Activated naive CD4-positive, alpha-beta T cell treated with anti-CD3 and anti-CD28 coated beads for 36 hours (primary cell): ENCODE data around the gene CAPN1. TPM values are rescaled to one million over a fixed set of nuclear protein-coding genes. Genes with fewer than 3 reads are reported as not detected.

ENCODE experiments used
- CTCF ChIA-PET: fragments of 350-600 bp; sonication (Branson Sonifier 250); formaldehyde crosslinking; loops from one replicate; lab custom pipeline; 2021; ENCODE audit warnings: antibody characterized with exemption; lab: Charles Lee
- DNase-seq: peaks from one replicate; pipeline ENCODE4 v3.0.0-alpha.2; 2020
- H3K27ac Mint-ChIP-seq: one replicate; pipeline ENCODE4 v1.8.0; 2021; ENCODE audit warnings: mild to moderate bottlenecking, mixed read lengths
- H3K27me3 Mint-ChIP-seq: one replicate; pipeline ENCODE4 v1.8.0; 2021; ENCODE audit warnings: low read depth, mixed read lengths
- H3K36me3 Mint-ChIP-seq: one replicate; pipeline ENCODE4 v1.8.0; 2021; ENCODE audit warnings: low read depth, mixed read lengths
- H3K4me1 Mint-ChIP-seq: one replicate; pipeline ENCODE4 v1.8.0; 2021; ENCODE audit warnings: low read depth, mixed read lengths
- H3K4me3 Mint-ChIP-seq: one replicate; pipeline ENCODE4 v1.8.0; 2021; ENCODE audit warnings: mild to moderate bottlenecking, moderate library complexity, mixed read lengths
- H3K9me3 Mint-ChIP-seq: one replicate; pipeline ENCODE4 v1.8.0; 2021; ENCODE audit warnings: mixed read lengths
- intact Hi-C: fragments of 100-400 bp; cut with micrococcal nuclease; formaldehyde crosslinking; loops from one replicate; pipeline ENCODE4 v1.15.1; 2023
- total RNA-seq, 2 experiments: library from RNA; stranded (reverse); gene quantifications; one replicate each; pipeline ENCODE4 v1.2.3, GENCODE V29; 2021

CAPN1 gene
- total RNA-seq, 2 experiments from 2014 or later, result 68.5 to 73.5 TPM

GRCh38 chr11:65213322-65214211 lies 31.8 kb downstream of the CAPN1 start:
- no peaks in the 10 kb centered on the region for H3K27me3 Mint-ChIP-seq
- no peak overlapping the region for H3K4me3 Mint-ChIP-seq
- intact Hi-C loops, result no loop called here
- peaks cover 2% of the 10 kb centered on the region for H3K36me3 Mint-ChIP-seq
- H3K9me3 Mint-ChIP-seq, result peaks cover 3% of the 10 kb centered on the region
- peaks cover 20% of the 10 kb centered on the region for H3K4me1 Mint-ChIP-seq
- no peak for DNase-seq
- H3K27ac Mint-ChIP-seq, result no peak overlapping the region
- CTCF ChIA-PET, result interaction anchor here (0.6 to 1.8 kb wide), 5 partner anchors 8 to 415 kb away, joined by 3 to 6 read pairs (median 4); no protein-coding TSS in a partner anchor

DNA sequence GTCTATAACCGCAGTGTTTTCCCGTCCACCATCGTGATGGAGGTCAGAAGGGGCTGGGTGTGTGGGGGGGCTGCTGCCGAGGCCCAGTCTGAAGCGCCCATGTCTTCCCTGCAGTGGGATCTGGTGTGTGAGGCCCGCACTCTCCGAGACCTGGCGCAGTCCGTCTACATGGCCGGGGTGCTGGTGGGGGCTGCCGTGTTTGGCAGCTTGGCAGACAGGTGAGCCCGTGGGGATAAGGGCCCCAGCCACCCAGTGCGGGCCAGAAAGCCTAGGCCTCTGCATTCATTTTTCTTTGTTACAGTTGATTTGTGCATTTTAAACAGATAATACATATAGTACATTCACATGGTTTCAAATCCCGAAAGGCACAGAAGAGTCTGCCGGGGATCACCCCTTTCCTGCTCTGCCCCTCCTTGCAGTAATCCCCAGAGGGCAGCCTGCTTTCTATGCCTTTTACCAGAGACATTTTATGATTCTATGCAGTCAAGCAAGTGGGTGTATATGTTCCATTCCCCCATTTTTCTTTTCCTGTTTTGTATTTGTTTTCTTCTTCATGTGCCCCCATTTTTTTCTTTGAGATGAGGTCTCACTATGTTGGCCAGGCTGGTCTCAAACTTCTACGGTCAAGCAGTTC lies 32.6 kb downstream of the CAPN1 start:
- intact Hi-C loops, result no loop called here
- CTCF ChIA-PET, result interaction anchor here (0.7 to 1.8 kb wide), 3 partner anchors 9 to 32 kb away, joined by 3 to 6 read pairs (median 4); no protein-coding TSS in a partner anchor

GRCh38 chr11:65215441-65216076 lies 33.8 kb downstream of the CAPN1 start:
- Mint-ChIP-seq H3K27ac (no peak overlapping the region), H3K27me3 (no peaks in the 10 kb centered on the region), H3K9me3 (peaks cover 3% of the 10 kb centered on the region), H3K36me3 (no peaks in the 10 kb centered on the region), H3K4me1 (peaks cover 26% of the 10 kb centered on the region), H3K4me3 (no peak overlapping the region)
- DNase-seq, result peak; percentile 32
- intact Hi-C loops, result no loop called here
- CTCF ChIA-PET, result interaction anchor here (0.9 to 1.3 kb wide), 2 partner anchors 10 to 101 kb away, joined by 3 read pairs; no protein-coding TSS in a partner anchor

More for the DNA sequence above, 32.6 kb downstream of the CAPN1 start:
- Mint-ChIP-seq H3K27ac (no peak overlapping the region), H3K9me3 (peaks cover 3% of the 10 kb centered on the region), H3K36me3 (peaks cover 2% of the 10 kb centered on the region), H3K27me3 (no peaks in the 10 kb centered on the region), H3K4me3 (no peak overlapping the region), H3K4me1 (peaks cover 22% of the 10 kb centered on the region)
- no peak for DNase-seq

DNA sequence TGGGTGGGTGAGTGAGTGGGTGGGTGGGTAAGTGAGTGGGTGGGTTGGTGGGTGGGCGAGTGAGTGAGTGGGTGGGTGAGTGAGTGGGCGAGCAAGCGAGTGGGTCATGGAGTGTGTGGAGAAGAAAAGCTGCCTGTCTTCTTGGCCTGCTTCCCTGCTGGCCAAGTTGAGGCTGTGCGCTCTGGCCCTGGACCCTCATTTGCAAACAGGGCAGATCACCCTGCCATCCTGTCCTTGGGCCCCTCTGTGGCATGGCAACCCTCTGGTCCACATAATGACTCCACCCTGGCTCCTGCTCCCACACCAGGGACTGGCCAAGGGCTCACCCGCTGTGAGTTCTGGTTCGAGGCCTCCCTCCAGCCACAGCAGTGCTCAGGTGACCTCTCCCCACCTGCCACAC lies 35.1 kb downstream of the CAPN1 start:
- H3K4me1 Mint-ChIP-seq, result peaks cover 26% of the 10 kb centered on the region
- no peaks in the 10 kb centered on the region for H3K27me3 Mint-ChIP-seq
- no peak for DNase-seq
- no peak overlapping the region for H3K27ac Mint-ChIP-seq
- CTCF ChIA-PET, result no interaction called here
- H3K4me3 Mint-ChIP-seq, result no peak overlapping the region
- H3K36me3 Mint-ChIP-seq, result no peaks in the 10 kb centered on the region
- H3K9me3 Mint-ChIP-seq, result peaks cover 3% of the 10 kb centered on the region
- intact Hi-C loops, result no loop called here

GRCh38 chr11:65217441-65218423 lies 36.0 kb downstream of the CAPN1 start:
- intact Hi-C loops, result no loop called here
- no peak overlapping the region for H3K4me3 Mint-ChIP-seq
- peaks cover 26% of the 10 kb centered on the region for H3K4me1 Mint-ChIP-seq

GRCh38 chr11:65218446-65218845 lies 36.7 kb downstream of the CAPN1 start:
- intact Hi-C loops, result no loop called here
- DNase-seq, result no peak

More at GRCh38 chr11:65217441-65218423, 36.0 kb downstream of the CAPN1 start:
- no peak overlapping the region for H3K27ac Mint-ChIP-seq
- H3K36me3 Mint-ChIP-seq, result no peaks in the 10 kb centered on the region
- CTCF ChIA-PET, result no interaction called here
- no peaks in the 10 kb centered on the region for H3K27me3 Mint-ChIP-seq
- no peak for DNase-seq
- peaks cover 3% of the 10 kb centered on the region for H3K9me3 Mint-ChIP-seq

DNA sequence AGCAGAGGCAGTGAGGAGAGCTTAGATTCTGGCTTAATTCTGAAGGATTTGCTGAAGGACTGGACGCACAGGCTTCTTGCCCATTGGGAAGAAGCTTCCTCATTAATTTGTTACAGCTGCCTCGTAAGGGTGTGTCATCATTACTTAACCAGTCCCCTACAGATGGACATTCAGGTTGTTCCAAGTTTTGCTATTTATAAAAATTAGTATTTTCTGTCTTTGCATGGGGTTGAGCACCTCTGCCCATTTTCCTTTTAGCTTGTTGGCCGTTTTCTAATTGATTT lies 38.1 kb downstream of the CAPN1 start:
- intact Hi-C loops, result loop anchor here (10.0 kb wide), 1 partner anchor 55 kb away; no protein-coding TSS in a partner anchor
- DNase-seq, result no peak
- Mint-ChIP-seq H3K4me3 (no peak overlapping the region), H3K4me1 (peaks cover 11% of the 10 kb centered on the region), H3K27ac (no peak overlapping the region), H3K9me3 (peaks cover 3% of the 10 kb centered on the region), H3K36me3 (no peaks in the 10 kb centered on the region), H3K27me3 (no peaks in the 10 kb centered on the region)
- CTCF ChIA-PET, result interaction anchor here (2.4 kb wide), 1 partner anchor 96 kb away, joined by 7 read pairs; no protein-coding TSS in a partner anchor

More at GRCh38 chr11:65218446-65218845, 36.7 kb downstream of the CAPN1 start:
- Mint-ChIP-seq H3K4me3 (no peak overlapping the region), H3K9me3 (peaks cover 3% of the 10 kb centered on the region), H3K27me3 (no peaks in the 10 kb centered on the region), H3K4me1 (peaks cover 23% of the 10 kb centered on the region), H3K36me3 (no peaks in the 10 kb centered on the region), H3K27ac (no peak overlapping the region)
- CTCF ChIA-PET, result no interaction called here

- CTCF ChIA-PET, result interaction anchor here (0.8 to 2.4 kb wide), 3 partner anchors 21 to 109 kb away, joined by 3 to 7 read pairs (median 6); no protein-coding TSS in a partner anchor
- Mint-ChIP-seq H3K4me3 (no peak overlapping the region), H3K27me3 (peaks cover 4% of the 10 kb centered on the region), H3K27ac (no peak overlapping the region), H3K4me1 (peaks cover 15% of the 10 kb centered on the region), H3K9me3 (no peaks in the 10 kb centered on the region), H3K36me3 (no peaks in the 10 kb centered on the region)
- DNase-seq, result no peak
- intact Hi-C loops, result loop anchor here (10.0 kb wide), 1 partner anchor 54 kb away; no protein-coding TSS in a partner anchor
Measured at GRCh38 chr11:65221026-65221425, 39.3 kb downstream of the CAPN1 start.

DNA sequence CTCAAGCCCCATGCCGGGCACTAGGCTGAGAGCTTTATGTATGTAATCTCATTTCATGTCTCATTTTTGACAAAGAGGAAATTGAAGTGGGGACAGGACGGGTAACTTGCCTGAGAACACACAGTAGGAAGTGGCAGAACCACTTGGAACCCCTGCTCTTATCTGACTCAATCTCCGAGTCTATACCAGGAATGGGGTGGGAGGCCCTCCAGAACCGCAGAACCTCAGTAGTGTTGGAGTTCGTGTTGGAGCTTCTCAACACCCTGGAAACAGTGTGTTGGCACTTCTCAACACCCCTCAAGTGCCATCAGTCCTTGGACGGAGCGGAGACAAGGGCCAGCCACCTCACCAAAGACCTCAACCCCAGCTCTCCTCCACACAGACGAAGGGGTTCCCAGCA lies 41.3 kb downstream of the CAPN1 start:
- no peak for DNase-seq
- Mint-ChIP-seq H3K36me3 (no peaks in the 10 kb centered on the region), H3K9me3 (no peaks in the 10 kb centered on the region), H3K27me3 (peaks cover 16% of the 10 kb centered on the region), H3K27ac (no peak overlapping the region), H3K4me1 (peaks cover 18% of the 10 kb centered on the region), H3K4me3 (no peak overlapping the region)
- intact Hi-C loops, result loop anchor here (10.0 kb wide), 1 partner anchor 52 kb away; no protein-coding TSS in a partner anchor
- CTCF ChIA-PET, result interaction anchor here (0.6 to 1.9 kb wide), 6 partner anchors 27 to 130 kb away, joined by 3 to 8 read pairs (median 6); no protein-coding TSS in a partner anchor

DNA sequence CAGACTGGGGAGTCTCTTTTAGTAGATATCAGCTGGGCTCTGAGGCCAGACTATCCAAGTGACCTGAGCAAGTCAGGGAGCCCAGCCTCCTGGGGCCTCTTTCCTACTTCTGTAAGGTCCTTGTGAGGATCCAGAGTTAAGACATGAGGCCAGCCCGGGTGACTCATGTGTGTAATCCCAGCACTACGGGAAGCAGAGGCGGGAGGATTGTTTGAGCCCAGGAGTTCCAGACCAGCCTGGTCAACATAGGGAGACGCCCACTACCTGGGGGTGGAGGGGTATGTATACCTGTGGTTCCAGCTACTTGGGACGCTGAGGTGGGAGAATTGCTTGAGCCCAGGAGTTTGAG lies 43.2 kb downstream of the CAPN1 start:
- DNase-seq, result no peak
- intact Hi-C loops, result loop anchor here (1.0 to 10.0 kb wide), 6 partner anchors 44 to 286 kb away; partner anchors contain the start of genes CAPN1 and TIGD3
- CTCF ChIA-PET, result interaction anchor here (0.6 to 6.0 kb wide), 18 partner anchors 12 to 163 kb away, joined by 3 to 81 read pairs (median 4); partner anchors contain the start of genes CDC42EP2, DPF2 and POLA2
- Mint-ChIP-seq H3K27me3 (peaks cover 18% of the 10 kb centered on the region), H3K4me1 (peaks cover 11% of the 10 kb centered on the region), H3K9me3 (peaks cover under 1% of the 10 kb centered on the region), H3K27ac (no peak overlapping the region), H3K36me3 (no peaks in the 10 kb centered on the region), H3K4me3 (peak overlapping the region; percentile 4)
